M059J (cell line): ENCODE data around the gene ASB13. TPM values are rescaled to one million over a fixed set of nuclear protein-coding genes. Genes with fewer than 3 reads are reported as not detected.

Experiments used
- DNase-seq: peaks from one replicate; pipeline ENCODE4 v3.0.0-alpha.2; 2012; ENCODE audit warnings: low read depth
- total RNA-seq: library from RNA; depleted of rRNA; stranded (reverse); fragments of >200 nt; shearing (Covaris generic); gene quantifications from 2 replicates; pipeline ENCODE4 v1.2.3, GENCODE V29; 2014

ASB13 gene
- total RNA-seq, 1 experiment from 2014 or later: 8.4 TPM

- DNase-seq: no peak
Observed at GRCh38 chr10:5669604-5670003, 3.2 kb upstream of the ASB13 start.

GRCh38 chr10:5668429-5668828 is 2.0 kb upstream of the ASB13 start:
- no peak for DNase-seq

DNA sequence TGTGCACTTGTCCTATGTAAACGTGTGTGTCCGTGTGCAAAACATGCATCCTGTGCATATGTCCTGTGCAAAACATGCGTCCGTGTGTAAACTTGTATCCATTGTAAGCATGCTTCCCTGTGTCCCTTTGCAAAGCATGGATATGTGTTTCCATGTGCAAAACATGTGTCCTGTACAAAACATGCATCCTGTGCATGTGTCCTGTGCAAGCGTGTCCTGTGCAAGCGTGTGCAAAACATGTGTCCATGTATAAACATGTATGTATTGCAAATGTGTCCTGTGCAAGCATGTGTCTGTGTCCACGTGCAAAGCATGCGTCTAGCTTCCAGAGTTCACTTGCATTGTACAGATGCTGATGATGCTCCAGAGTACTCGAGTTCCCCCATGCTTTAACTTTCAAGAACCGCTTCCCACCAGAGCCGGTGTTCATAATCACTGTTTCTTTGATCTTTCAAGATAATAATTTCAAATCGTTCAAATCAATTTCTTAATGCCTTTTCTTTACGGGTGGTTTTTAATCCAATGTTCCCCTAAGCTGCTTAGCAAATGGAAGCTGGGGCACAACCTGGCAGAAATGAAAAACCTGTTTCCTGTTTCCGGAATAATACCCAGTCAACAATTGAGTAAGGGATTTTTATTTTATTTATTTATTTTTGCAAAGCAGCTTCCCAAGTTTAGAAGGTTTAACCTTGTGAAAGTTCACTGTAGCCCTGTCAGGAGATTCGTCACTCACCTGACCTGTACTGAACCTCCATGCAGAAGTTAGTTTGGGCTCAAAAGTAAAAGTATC is 641 bp upstream of the ASB13 start:
- no peak for DNase-seq

- DNase-seq: no peak
Observed at GRCh38 chr10:5665373-5666007, 905 bp downstream of the ASB13 start.

DNA sequence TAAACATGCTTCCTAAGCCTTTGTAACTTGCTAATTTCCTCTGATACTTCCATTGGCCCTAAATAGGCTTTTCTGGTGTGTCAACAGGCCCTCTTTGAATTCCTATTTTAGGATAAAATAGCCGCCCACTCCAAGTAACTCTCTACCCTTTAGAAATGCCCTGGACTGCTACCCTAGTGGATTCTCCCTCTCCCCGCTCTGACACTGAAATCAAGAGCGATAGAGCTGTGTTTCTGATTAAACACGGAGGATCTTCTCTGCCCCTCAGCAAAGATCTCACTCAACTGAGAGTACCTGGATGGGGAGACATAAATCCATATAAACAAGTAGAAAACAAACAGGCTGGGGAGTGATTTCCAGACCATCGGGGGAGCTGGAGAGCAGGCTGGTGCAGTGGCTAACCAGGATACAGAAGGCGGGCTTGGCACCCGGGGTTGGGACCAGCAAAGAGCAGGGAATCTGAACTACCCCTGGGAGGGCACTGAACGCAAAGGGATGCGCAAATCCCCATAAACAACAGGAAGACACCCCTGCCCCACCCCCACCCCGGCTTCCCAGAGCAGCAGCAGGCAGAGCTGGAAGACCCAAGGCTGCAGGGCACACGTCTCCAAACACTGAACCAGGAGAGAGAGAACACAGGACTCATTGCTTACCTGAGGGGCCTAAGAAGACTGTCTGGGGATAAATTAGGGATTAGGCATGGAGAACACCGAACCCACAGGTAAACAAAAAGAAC is 2.5 kb downstream of the ASB13 start:
- DNase-seq: no peak

DNA sequence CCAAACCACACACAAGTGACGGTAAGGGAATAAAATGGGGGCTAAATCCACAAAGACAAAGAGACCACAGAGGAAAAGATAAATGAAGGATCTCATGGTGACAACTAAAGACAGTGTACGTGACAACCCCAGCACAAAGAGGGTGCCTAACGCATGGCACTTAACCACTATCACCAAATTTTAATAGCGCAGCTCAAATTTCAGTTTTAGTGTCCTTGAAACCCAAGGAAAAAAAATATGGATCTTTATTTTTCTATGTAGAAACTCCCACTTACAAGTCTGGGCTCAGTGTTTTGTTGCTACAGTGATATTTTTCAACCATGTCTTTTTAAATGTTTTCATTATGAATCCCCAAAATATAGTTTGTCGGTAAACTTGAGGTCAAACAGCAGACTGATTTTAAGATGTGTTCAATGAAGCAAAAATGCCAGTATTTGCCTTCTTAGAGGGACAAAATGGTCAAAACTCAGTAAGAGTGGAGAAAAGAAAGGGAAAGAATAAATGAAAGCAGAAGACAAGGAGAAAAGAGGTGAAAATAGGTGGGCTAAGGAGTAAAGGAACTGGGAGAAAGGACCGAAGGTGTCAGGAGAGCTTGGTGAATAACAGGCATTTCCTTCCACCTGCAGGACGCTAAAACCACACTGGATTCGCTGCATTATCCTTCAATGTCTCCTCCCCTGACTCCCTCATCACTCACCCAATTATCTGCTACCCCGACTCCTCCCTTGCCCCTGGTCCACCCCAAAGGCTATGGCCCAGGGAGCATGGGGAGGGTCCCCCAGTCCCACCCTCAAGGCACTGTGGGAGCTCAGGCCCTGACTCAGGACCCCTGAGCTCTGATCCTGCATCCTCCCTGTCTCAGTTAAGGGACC is 3.5 kb downstream of the ASB13 start:
- no peak for DNase-seq

- no peak for DNase-seq
Observed at GRCh38 chr10:5661043-5661442, 5.4 kb downstream of the ASB13 start.

- peak; percentile 77 for DNase-seq
Observed at GRCh38 chr10:5659702-5660528, 6.5 kb downstream of the ASB13 start.

DNA sequence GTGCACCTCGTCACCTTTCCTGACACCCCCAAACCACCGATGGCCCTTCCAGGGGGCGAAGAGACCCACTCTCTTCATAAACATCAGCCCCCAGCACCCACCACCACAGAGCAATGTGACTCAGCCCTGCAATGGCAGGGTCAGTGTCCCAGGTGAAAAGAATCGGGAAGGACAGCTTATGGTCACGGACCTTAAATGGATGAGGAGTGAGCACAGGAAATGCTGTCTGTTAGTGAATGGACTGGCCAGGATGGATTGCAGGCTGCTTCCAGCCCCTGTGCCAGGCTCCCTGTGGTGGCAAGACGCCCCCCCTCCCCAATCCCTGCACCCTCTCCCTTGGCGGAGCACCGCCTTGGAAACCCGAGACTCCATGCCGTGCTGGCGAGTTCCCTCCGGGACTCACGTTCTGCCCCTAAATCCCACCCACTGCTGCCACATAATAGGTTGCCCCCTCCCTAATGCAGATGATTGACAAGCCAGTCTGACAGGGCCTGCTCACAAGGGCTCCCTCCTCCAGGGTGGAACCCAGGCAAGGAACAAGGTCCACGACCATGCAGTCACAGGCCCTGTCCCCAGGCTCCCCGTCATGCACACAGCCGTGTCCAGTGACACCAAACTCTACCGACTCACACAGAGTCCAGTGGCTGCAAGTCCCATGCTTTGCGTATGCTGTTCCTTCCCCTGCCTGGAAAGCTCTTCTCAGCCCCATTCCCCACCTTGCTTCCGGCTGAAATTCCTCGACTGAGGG is 7.3 kb downstream of the ASB13 start:
- DNase-seq: no peak

- no peak for DNase-seq
Observed at GRCh38 chr10:5656737-5657579, 9.4 kb downstream of the ASB13 start.

- no peak for DNase-seq
Observed at GRCh38 chr10:5655121-5655520, 11.3 kb downstream of the ASB13 start.

DNA sequence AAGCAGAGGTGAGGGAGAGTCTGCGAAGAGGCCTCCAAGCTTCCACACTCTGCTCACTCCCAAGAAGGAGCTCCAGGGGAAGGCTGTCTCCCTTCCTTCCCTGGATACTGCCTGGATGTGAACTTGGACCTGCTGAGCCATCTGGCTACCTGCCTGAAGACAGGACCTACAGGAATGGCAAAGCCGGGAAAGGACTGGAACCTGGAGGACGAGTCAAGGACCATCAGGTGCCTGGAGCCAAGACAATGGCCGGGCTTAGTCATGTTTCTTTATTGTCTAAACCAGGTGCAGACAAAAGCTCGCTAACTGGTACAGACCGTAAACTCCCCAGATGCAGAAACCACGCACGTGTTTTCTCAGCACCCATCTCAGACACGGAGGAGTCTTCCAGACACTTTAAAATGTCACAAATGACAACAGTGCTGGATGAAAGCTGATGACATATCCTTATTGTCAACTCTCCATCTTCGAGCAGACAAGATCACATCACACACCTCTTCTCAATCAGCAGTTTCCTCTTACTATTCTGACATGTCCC is 12.1 kb downstream of the ASB13 start:
- no peak for DNase-seq

DNA sequence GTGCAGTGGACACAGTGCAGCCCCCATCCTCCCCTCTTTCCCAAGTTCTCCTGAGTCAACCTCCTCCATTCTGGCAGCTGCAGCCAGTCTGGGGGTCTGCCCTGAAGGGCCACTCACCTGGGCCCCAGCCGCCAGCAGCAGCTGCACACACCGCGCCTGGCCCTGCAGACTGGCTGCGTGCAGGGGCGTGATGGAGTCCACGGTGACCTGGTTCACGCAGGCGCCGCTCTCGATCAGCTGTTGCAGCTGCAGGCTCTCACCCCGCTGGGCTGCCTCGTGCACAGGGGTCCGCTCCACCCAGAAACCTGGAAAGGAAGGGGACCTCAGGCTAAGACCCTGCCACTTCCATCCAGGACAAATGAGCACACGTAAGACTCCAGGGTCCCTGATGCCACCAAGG is 13.6 kb downstream of the ASB13 start:
- DNase-seq: no peak

GRCh38 chr10:5651388-5651764 is 15.0 kb downstream of the ASB13 start:
- DNase-seq: no peak

DNA sequence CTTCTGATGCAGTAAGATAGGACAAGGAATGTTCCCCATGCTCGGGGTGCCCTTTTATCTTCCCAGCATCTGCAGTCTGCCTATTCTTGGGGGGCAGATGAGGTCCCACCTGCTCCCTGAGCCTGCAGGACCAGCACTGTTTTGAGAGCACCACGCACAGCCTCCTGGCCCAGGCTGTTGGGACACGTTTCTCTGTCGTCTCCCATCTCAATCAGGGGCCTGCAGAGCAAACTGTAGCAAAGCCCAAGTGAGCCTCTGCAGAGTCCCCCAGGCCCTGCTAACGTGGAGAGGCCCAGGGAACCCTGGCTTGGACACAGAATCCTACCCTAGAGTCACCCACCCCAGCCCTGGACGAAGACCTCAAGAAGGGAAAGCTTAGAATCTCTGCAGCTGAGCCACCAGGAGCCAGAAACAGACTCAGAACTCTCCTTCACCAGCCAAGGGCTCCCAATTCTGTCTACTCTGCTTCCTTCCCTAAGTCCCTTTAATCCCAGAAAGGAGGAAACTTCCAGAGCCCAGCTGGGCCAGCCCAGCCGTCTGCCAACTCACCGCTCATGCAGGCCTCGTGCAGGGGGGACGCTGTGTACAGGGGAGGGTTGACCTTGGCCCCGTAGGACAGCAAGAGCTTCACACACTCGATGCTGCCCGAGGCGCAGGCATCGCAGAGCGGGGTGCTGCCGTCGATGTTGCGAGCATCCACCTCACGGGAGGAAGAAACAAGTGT is 15.6 kb downstream of the ASB13 start:
- DNase-seq: no peak

- no peak for DNase-seq
Observed at GRCh38 chr10:5649746-5650145, 16.6 kb downstream of the ASB13 start.

DNA sequence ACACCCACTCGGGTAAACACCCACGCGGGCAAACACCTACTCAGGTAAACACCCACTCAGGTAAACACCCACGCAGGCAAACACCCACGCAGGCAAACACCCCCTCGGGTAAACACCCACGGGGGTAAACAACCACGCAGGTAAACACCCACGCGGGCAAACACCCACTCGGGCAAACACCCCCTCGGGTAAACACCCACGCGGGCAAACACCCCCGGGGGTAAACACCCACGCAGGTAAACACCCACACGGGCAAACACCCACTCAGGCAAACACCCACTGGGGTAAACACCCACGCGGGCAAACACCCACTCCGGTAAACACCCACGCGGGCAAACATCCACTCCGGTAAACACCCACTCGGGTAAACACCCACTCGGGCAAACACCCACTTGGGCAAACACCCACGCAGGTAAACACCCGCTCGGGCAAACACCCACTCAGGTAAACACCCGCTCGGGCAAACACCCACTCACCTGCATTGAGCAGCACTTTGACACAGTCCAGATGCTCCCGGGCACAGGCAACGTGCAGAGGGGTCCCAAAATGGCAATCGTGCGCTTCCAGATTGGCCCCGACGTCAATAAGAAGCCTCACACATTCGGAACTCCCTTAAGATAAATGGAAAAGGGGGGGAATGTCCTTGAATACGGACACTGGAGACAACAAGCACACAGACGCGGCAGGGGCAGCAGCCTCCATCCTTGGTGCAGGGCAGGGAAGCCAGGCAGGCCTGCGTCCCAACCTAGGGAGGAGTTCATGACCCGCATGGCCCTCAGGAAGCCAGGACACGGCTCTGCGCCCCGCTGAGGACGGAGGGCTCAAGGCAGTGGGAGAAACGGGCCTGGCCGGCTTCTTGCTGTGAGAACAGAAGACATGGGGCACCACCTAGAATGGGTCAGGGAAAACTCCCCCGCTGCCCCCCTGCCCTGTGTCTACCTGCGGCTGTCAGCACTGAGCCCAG is 17.6 kb downstream of the ASB13 start:
- DNase-seq: no peak
